Stimulated activated CD4-positive, alpha-beta T cell treated with anti-CD3 and anti-CD28 coated beads, TNF-alpha, amount 100 ng/mL, for 24 hours (primary cell): ENCODE data around the gene MEF2D.

Experiments used
- DNase-seq, 3 experiments: peaks; one replicate each; pipeline ENCODE4 v3.0.0-alpha.2; 2020; ENCODE audit warnings: low read depth in 3 of 3

The MEF2D gene

GRCh38 chr1:156470473-156470872 lies 30.1 kb downstream of the MEF2D start:
- DNase-seq = no peak

DNA sequence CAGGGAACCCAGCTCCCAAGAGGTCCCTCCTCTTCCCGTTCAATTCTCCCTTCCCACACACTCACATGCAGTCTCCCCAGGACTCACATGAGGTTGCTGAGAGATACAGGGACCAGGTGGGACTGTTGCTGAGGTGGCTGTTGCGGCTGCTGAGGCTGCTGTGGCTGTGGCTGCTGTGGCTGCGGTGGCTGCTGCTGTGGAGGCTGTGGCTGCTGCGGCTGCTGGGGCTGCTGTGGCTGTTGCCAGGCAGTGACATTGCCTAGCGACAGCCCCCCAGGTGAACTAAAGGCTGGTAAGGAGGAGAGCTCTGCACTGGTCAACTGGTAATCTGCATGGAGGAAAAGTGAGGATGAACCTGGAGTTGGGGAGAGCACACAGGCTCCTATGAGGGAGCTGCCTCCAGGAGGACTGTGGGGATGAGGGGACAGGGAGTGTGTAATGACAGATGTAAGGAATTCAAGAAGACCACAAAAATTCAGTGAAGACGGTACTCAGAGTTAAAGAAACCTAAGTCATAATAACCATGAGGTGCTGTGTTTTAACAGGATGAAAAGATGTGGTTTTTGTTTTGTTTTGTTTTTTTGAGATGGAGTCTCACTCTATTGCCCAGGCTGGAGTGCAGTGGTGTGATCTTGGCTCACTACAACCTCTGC lies 31.8 kb downstream of the MEF2D start:
- no peak for DNase-seq

DNA sequence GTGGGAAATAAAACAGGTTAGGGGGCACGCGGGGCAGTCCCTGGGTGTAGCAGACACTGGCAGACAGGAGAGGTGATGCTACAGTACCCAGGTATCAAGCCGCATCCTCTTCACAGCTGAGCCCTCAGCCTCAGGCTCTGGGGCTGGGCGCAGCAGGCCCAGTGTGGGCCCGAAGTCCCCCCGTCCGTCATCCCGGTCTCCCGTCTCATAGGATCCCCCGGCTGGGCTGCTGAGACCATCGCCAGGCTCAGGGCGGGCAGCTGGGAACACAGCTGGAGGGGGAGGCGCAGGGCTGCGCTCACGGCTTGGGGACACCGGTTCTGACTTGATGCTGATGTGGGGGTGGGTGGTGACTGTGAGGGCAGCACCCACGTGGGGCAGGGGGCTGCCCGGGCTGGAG lies 32.7 kb downstream of the MEF2D start:
- no peak for DNase-seq

DNA sequence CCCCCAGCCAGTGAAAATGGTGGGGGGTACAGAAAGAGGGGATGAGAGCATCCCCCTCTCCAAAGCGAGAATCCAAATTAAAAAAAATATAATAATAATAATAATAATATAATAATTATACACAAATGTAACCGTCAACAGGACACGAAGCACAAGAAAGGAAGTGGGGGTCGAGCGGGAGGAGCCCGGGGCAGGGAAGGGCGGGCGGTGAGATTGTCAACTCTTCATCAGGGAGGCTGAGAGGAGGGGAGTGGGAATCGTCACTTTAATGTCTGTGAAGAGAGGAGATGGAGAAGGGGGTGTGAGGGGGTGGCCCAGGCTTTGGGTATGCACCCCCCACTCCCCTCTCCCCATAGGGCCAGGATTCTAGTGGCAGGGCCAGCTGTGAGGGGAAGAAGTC lies 33.2 kb downstream of the MEF2D start:
- no peak for DNase-seq

DNA sequence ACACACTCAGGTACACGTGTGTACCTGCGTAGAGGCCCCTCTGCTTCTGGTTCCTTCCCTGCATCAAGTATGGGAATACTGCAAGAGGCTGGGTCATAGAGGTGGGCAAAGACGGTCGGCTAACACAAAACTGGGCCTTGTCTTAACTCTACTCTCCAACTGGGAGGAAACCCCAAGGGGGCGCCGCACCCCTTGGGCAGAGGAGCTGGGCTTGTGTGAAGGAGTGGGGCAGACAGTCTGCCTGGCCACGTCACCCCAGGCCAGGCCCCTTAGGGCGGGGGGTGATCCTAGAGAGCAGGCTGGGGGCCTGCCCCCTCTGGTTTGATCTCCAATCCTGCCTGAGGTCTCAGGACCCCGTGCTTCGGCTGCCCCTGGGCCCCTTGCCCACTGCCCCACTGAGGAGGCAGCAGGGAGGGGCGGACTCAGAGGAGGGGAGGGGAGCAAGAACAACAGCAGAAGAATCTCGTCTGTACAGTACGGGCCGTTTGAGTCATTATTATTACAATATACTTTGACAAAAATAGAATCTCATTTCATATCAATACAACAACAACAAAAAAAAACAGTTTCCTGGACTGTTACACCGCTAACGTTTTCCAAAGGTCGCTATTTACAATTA lies 34.7 kb downstream of the MEF2D start:
- no peak for DNase-seq

GRCh38 chr1:156464825-156465452 lies 35.6 kb downstream of the MEF2D start:
- no peak for DNase-seq

DNA sequence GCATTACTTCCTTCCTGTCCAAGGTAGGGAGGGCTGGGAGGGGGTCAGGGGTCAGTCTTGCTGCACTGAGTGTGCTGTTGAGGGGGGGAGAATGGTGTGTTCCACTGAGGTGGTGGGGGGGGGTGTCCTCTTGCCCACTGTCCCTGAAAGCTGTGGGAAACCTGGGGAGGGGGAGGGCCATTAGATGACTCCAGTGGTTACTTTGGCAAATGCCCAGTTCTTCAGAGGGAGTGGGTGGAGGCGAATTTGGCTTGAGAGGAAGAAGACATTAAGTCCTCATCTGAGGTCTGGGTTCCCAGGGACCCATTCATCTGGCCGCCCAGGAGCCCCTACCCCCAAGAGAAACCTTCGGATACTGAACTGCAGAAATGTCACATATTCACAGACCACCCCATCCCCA lies 36.2 kb downstream of the MEF2D start:
- DNase-seq = no peak

GRCh38 chr1:156463874-156464273 lies 36.7 kb downstream of the MEF2D start:
- DNase-seq = no peak

- no peak for DNase-seq
Observed at GRCh38 chr1:156462954-156463795, 37.4 kb downstream of the MEF2D start.

- DNase-seq = no peak
Observed at GRCh38 chr1:156461781-156462647, 38.6 kb downstream of the MEF2D start.

DNA sequence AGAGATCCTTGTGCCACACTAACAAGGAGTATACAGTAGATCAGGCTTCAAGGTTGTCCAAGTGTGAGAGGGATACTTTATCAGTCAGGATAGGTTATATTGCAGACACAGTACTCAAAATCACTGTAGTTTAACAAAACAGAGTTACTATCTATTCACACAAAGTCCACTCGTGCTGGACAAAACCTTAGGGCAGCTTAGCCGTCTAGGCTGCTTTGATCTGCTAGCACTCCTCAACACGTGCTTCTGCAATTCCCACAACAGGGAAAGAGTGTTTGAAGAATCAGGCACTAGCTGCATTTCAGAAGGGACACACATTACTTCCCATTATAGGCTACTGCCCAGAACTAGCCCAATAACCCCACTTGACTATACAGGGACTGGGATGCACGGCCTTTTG lies 39.5 kb downstream of the MEF2D start:
- no peak for DNase-seq

- DNase-seq = no peak
Observed at GRCh38 chr1:156460525-156460924, 40.0 kb downstream of the MEF2D start.

GRCh38 chr1:156458181-156458503 lies 42.4 kb downstream of the MEF2D start:
- DNase-seq = no peak

DNA sequence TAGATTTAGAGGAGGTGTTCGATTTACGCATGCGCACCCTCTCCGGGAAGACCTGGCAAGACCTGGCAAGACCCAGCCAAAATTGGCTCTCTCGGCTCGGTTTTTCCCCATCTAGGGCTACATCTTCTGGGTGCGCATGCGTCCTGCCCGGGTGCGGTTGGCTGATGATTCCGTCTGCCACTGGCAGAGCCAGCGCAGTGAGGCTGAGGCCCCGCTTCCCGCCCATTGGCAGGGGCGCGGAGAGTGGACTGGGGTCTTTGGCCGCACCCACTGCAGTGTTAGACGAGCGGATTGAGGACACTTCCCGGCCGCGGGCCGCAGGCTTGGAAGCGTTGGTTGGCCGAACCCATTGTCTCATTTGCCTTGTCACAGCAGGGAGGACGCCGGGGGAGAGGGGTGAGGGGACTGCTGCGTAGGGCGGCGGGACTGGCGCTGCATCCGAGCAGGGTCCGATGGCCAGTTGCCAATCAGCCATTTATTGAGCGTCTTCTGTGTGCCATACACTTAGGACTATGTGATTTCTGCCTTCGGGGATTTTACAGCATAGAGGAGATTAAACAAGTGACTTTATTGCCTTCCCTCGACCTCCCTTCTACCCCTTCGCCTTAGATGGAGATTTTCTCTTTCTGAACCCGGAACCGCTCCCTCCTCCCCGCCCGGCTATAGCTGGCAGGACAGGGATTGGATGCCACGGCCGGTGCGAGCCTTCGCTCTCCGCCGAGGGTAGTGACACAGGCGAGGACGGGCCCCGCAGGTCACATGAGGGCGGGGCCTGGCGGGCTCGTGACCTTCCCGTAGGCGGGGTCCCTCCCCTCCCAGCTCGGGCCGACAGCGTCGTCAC lies 43.7 kb downstream of the MEF2D start:
- DNase-seq = peak; percentile 95 to 97 (median 96)

DNA sequence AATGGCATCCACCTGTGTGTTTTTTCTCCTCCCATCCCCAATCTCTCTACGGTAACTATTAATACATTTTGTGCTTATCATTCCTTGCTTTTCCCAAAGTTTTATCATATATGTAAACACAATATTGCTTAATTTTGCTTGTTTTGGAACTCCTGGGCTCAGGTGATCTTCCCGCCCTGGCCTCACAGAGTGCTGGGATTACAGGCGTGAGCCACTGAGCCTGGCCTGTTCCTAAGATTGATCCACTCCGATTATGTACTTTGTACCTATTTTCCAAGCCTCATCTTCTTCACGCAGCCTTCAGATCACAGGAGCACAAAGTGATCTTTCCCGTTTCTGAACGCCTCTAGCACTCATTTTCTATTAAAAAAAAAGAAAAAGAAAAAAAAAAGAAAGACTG lies 45.2 kb downstream of the MEF2D start:
- DNase-seq = no peak

DNA sequence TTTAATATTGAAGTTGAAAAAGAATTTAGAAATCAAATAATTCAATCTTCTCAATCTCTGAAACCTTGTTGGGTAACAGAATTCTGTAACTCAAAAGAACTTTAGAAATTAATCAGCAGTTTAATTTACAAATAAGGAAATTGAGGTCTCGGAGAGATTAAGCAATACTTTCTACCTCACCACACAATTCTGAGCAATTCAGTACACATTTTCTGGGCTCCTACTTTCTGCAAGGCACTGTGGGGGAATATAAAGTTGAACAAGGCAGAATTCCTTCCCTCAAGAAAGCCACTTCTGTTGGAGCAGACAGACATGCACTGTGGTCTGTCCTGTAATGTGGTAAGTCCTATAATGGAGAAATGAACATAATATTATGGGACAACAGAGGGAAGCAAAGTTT lies 47.7 kb downstream of the MEF2D start:
- no peak for DNase-seq

DNA sequence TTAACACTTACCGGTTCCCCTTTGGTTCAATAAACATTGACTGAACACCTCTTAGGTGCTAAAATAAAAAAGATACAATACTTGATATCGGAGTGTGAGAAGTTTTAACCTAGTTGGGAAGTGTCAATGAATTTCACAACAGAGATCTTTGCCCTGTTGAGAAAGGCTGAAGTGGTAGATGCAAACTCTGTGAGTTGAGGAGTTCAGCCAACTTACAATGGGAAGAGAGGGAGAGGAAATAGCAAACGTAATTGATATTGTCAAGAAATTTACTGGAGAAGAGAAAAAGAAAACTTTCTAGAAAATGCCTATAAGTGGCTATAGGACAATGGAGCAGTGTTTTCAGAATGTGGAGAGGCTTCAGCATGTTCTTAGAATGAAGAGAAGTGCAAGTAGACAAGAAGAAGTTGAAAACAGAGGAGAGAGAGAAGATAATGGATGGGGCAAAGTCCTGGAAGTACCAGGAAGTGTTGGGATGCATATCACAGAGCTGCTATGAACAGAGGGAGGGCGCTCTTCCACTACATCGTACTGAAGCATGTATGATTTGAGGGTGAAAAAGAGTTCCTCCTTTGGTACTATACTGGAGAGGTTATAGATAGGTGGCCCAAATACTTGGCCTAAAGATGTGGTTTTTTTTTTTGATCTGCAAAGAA lies 48.9 kb downstream of the MEF2D start:
- DNase-seq = no peak

- DNase-seq = no peak
Observed at GRCh38 chr1:156448134-156448967, 52.2 kb downstream of the MEF2D start.

- DNase-seq = peak; percentile 66 to 82 (median 71)
Observed at GRCh38 chr1:156445789-156446263, 54.7 kb downstream of the MEF2D start.
